BLaER1 (cell line): Measurements from ENCODE around the gene CFAP100.

Experiments
- H3K27ac ChIP-seq: shearing (Covaris generic); formaldehyde crosslinking; 2 replicates; pipeline ENCODE4 v1.8.1; 2022
- H3K27me3 ChIP-seq: shearing (Covaris generic); formaldehyde crosslinking; 2 replicates; pipeline ENCODE4 v1.8.1; 2022
- H3K36me3 ChIP-seq: shearing (Covaris generic); formaldehyde crosslinking; 2 replicates; pipeline ENCODE4 v1.8.1; 2022
- H3K4me1 ChIP-seq: shearing (Covaris generic); formaldehyde crosslinking; 2 replicates; pipeline ENCODE4 v1.8.1; 2022
- H3K4me2 ChIP-seq: shearing (Covaris generic); formaldehyde crosslinking; 2 replicates; pipeline ENCODE4 v1.8.1; 2022
- H3K4me3 ChIP-seq: shearing (Covaris generic); formaldehyde crosslinking; 2 replicates; pipeline ENCODE4 v1.8.1; 2022
- H3K9ac ChIP-seq: shearing (Covaris generic); formaldehyde crosslinking; 2 replicates; pipeline ENCODE4 v1.8.1; 2022
- H3K9me3 ChIP-seq: shearing (Covaris generic); formaldehyde crosslinking; 2 replicates; pipeline ENCODE4 v1.8.1; 2022
- H4K20me1 ChIP-seq: shearing (Covaris generic); formaldehyde crosslinking; 2 replicates; pipeline ENCODE4 v1.8.1; 2022
- Cebpa-rat ChIP-seq: shearing (Covaris generic); IDR thresholded peaks from 2 replicates; pipeline ENCODE4 v1.8.1; 2022

CFAP100 gene

DNA sequence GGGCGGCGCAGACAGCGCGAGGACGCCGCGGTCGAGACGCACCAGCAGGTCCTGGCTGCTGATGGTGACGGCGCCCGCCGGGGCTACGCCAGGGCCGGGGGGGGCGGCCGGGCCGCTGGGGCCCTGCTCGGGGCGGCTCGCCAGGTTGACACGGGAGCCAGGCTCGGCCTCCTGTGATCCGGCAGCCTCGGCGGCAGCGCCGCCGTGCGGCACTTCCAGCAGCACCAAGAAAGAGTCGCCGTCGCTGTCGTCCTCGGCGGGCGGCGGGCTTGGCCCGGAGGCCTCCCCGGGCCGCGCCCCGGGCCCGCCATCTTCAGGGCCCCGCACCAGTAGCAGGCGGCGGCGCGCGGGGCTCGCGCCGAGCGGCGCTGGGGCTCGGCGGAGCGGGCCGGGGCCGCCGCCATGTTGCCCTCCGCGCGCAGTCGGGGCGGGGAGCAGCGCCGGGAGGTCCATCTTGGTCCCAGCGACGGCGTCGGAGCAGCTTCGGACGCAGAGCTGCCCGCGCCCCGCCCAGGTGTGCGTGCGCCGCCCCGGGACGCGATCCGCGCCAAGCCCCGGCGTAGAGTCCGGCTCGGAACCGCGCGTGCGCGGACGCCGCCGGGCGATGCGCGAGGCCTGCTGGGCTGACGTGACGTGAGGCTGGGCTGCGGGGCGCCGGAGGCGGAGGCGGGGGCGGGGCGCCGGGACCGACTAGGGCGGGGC is 80.9 kb downstream of the CFAP100 start, which contains the start of gene ZXDC:
Gene ZXDC (minus strand): TSS at position 479 of the 702 bp plus-strand sequence. CDS start 26 bp downstream, at position 453.
- Histone ChIP-seq H3K27me3 (no peaks in the 10 kb centered on the region), H3K27ac (peak within 1 kb of the TSS; percentile 97), H3K4me1 (peaks cover 43% of the 10 kb centered on the region), H4K20me1 (peaks cover 49% of the 10 kb centered on the region), H3K4me3 (peak within 1 kb of the TSS; percentile 89), H3K36me3 (peaks cover 21% of the 10 kb centered on the region), H3K9ac (peak within 1 kb of the TSS; percentile 95), H3K4me2 (peak within 1 kb of the TSS; percentile 99), H3K9me3 (no peaks in the 10 kb centered on the region)
- TF ChIP-seq Cebpa-rat = no peak

DNA sequence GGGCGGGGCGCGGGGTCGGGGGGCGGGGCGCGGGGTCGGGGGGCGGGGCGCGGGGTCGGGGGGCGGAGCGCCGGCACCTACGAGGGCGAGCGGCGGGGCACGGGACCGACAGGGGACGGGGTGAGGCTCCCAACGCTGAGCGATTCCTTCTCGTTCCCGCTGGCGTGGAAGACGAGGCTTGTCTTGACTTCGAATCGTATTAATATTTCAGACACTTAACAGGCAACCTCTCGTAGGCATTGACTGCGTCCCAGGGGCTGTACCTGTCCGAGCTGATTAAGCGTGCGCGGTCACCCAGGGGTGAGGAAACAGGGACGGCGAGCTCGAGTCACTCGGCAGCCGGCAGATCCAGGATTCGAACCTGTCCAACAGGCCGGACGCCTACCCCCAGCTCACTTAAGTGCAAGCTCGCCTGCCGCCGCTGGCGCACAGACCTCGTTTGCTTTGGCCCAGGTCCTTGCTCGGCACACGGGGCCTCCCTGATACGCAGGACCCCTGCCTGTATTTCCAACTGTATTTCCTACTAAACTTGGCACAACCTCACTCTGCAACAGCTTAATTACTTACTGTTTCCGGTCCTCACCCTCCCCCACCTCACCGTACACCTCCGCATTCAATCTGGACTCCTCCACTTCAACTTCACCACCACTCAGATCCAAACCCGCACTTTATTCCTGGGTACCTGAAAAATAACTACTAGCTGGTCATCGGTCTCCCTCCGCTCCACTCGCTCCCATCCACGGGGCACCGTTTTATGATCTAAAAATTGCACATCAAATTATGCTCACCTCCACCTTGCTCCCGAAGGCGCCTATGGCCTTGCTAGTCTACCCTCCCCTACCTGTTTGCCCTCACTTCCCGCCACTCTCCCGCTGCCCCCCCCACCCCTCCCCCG is 81.7 kb downstream of the CFAP100 start:
- peaks cover 12% of the 10 kb centered on the region for H3K36me3 ChIP-seq
- H4K20me1 ChIP-seq = peaks cover 41% of the 10 kb centered on the region
- peak overlapping the region; percentile 92 for H3K4me2 ChIP-seq
- no peak overlapping the region for H3K27ac ChIP-seq
- H3K4me1 ChIP-seq = peaks cover 43% of the 10 kb centered on the region
- H3K9ac ChIP-seq = peak overlapping the region; percentile 67
- H3K27me3 ChIP-seq = no peaks in the 10 kb centered on the region
- H3K9me3 ChIP-seq = no peaks in the 10 kb centered on the region
- TF ChIP-seq Cebpa-rat = no peak
- H3K4me3 ChIP-seq = peak overlapping the region; percentile 68

DNA sequence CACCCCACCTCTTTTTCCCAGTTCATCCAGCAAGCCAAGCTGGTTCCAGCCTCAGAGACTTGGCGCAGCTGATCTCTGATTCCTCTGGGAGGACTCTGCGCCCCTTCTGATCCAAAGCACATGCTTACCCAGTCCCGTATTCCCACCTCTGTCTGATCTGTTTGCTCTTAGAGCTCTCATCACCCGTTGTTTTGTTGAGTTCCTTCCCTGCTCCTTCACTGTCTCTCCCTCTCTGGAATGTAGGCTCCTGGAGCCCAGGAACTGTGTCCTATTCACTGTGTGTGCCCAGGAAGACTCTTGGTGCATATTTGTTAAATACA is 82.3 kb downstream of the CFAP100 start:
- H3K9ac ChIP-seq = no peak overlapping the region
- H3K4me3 ChIP-seq = no peak overlapping the region
- peaks cover 7% of the 10 kb centered on the region for H3K36me3 ChIP-seq
- TF ChIP-seq Cebpa-rat = no peak
- peaks cover 40% of the 10 kb centered on the region for H3K4me1 ChIP-seq
- peaks cover 35% of the 10 kb centered on the region for H4K20me1 ChIP-seq
- no peak overlapping the region for H3K4me2 ChIP-seq
- H3K27me3 ChIP-seq = no peaks in the 10 kb centered on the region
- no peak overlapping the region for H3K27ac ChIP-seq
- H3K9me3 ChIP-seq = no peaks in the 10 kb centered on the region

DNA sequence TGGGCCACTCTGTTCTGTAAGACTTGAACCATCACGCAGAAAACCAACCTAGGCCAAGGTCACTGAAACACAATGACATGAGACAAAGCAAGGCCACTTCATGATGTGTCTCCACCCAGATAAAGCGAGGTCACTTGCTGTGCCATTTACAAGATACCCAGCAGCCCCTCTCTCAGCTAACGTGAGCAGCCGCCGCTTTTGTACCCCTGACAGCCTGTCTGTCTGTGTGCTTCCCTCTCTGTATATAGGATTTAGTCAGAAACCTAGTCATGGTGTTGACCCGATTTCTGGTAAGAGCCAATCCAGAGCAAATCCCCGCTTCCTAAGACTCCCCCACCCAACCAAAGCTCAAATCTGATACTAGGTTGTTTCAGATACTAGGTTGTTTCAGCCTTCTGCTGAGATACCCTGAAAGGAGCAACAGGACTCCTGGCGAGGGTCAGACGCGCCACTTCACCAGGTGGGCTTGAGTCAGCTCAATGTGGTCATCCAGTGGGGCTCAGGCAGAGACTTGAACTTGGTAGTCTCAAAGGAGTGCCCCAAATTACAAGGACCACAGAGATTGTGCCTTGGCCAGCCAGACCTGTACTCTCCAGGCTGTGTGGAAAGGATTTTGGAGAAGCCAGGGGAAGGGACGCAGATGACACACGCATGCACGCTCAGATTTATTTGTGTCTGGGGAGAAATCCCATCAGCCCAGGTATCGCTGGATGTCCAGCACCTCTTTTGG is 84.0 kb downstream of the CFAP100 start:
- no peak overlapping the region for H3K9ac ChIP-seq
- H3K4me1 ChIP-seq = peaks cover 22% of the 10 kb centered on the region
- no peak overlapping the region for H3K27ac ChIP-seq
- H3K36me3 ChIP-seq = no peaks in the 10 kb centered on the region
- TF ChIP-seq Cebpa-rat = no peak
- H3K9me3 ChIP-seq = no peaks in the 10 kb centered on the region
- peaks cover 17% of the 10 kb centered on the region for H4K20me1 ChIP-seq
- no peaks in the 10 kb centered on the region for H3K27me3 ChIP-seq
- H3K4me2 ChIP-seq = no peak overlapping the region
- H3K4me3 ChIP-seq = no peak overlapping the region

DNA sequence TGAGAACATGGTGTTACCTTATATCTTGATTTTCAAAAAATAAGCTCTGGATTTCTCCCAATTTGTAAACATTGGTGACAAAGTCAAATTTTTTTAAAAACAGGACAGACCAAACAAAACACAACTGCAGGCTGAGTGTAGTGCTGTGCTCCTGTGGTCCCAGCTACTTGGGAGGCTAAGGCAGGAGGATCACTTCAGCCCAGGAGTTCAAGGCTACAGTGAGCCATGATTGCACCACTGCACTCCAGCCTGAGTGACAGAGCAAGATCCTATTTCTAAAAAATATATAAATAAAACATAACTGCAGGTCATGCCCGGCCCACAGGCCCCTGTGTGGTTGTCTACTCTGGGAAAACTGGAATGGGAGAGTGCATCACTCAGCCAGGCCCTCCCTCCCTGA is 84.9 kb downstream of the CFAP100 start:
- Histone ChIP-seq H3K9me3 (no peaks in the 10 kb centered on the region), H3K4me2 (peak overlapping the region; percentile 31; the same call in 1 of the 2 replicates)
- no peak for TF ChIP-seq Cebpa-rat

DNA sequence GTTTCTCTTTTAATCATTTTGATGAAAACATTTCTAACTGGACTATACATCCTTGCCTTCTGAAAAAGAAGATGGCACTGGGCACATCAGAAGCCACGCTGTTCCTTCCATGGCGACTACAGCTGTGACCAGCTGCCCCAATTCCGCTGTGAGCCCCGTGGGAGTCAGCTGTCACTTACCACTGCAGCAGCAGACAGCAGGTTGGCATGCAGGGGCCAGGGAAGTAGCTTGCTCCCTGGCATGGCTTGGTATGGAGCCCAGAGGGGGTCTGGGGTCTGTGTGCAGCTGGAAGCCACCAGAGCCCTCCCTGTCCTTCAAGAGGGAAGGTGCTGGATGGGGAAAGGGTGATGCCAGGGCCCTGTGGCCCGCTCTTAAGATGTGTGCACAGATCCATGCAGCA is 85.5 kb downstream of the CFAP100 start:
- TF ChIP-seq Cebpa-rat = no peak
- no peak overlapping the region for H3K27ac ChIP-seq
- H3K4me2 ChIP-seq = peak overlapping the region; percentile 31
- H4K20me1 ChIP-seq = peaks cover 3% of the 10 kb centered on the region
- H3K4me1 ChIP-seq = peaks cover 12% of the 10 kb centered on the region
- H3K27me3 ChIP-seq = no peaks in the 10 kb centered on the region
- no peaks in the 10 kb centered on the region for H3K36me3 ChIP-seq
- H3K9me3 ChIP-seq = no peaks in the 10 kb centered on the region
- no peak overlapping the region for H3K9ac ChIP-seq
- no peak overlapping the region for H3K4me3 ChIP-seq

More for the DNA sequence above, 84.9 kb downstream of the CFAP100 start:
- no peak overlapping the region for H3K27ac ChIP-seq
- H3K4me1 ChIP-seq = peaks cover 13% of the 10 kb centered on the region
- H3K4me3 ChIP-seq = no peak overlapping the region
- peaks cover 9% of the 10 kb centered on the region for H4K20me1 ChIP-seq
- H3K36me3 ChIP-seq = no peaks in the 10 kb centered on the region
- H3K9ac ChIP-seq = no peak overlapping the region
- H3K27me3 ChIP-seq = no peaks in the 10 kb centered on the region

DNA sequence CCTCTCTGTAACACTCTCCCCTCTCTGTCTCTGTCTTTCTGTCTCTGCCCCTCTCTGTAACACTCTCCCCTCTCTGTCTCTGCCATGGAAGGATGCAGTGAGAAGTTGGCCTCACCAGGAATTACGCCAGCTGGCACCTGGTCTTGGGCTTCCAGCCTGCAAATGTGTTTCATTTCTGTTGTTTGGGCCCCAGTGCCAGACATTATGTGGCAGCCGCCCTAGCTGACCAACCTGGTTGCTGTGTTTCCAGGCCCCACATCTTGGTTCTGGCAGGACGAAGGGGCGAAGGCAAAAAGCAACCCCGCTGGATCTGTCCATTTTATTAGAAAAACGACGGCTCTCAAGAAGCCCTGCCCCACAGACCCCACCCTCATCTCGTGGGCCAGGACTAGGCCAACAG is 86.2 kb downstream of the CFAP100 start:
- H3K27ac ChIP-seq = no peak overlapping the region
- H3K36me3 ChIP-seq = no peaks in the 10 kb centered on the region
- H3K27me3 ChIP-seq = no peaks in the 10 kb centered on the region
- H3K4me3 ChIP-seq = no peak overlapping the region
- no peak overlapping the region for H3K9ac ChIP-seq
- H3K4me2 ChIP-seq = no peak overlapping the region
- H3K9me3 ChIP-seq = no peaks in the 10 kb centered on the region
- H4K20me1 ChIP-seq = no peaks in the 10 kb centered on the region
- TF ChIP-seq Cebpa-rat = no peak
- H3K4me1 ChIP-seq = peaks cover 16% of the 10 kb centered on the region

DNA sequence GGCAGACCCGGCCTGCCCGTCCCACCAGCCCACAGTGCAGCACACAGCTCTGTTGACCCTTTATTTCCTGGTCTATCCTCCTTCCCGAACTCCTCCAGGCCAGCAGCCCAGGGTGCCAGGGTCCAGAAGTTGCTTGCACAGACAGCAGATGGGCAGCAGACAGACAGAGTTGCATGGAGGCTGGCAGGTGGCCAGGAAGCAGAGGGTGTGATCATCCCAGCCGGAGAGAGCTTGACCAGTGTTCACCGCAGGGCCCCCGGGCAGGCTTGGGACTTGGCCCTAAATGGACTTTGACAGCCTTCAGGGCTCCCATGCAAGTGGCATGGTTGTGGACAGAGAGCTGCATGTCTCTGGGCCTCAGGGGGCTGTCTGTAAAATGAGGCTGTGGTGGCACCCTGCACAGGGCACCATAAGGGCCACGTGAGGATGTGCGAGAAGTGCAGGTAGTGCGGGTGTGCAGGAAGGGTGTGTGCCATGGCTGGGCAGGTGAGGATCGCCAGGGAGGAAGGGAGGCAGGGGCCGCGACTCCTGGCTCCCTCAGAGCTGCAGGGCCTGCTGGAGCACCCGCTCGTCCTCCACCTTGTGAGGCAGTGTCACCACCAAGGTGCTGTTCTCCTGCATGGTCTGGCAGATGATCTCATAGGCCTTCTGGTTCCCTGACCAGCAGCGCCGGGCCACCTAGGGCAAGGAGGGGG is 87.2 kb downstream of the CFAP100 start:
- Histone ChIP-seq H4K20me1 (no peaks in the 10 kb centered on the region), H3K27me3 (no peaks in the 10 kb centered on the region), H3K4me1 (peaks cover 22% of the 10 kb centered on the region), H3K4me2 (no peak overlapping the region), H3K36me3 (no peaks in the 10 kb centered on the region), H3K9me3 (no peaks in the 10 kb centered on the region), H3K4me3 (no peak overlapping the region), H3K27ac (no peak overlapping the region), H3K9ac (no peak overlapping the region)
- TF ChIP-seq Cebpa-rat = no peak

DNA sequence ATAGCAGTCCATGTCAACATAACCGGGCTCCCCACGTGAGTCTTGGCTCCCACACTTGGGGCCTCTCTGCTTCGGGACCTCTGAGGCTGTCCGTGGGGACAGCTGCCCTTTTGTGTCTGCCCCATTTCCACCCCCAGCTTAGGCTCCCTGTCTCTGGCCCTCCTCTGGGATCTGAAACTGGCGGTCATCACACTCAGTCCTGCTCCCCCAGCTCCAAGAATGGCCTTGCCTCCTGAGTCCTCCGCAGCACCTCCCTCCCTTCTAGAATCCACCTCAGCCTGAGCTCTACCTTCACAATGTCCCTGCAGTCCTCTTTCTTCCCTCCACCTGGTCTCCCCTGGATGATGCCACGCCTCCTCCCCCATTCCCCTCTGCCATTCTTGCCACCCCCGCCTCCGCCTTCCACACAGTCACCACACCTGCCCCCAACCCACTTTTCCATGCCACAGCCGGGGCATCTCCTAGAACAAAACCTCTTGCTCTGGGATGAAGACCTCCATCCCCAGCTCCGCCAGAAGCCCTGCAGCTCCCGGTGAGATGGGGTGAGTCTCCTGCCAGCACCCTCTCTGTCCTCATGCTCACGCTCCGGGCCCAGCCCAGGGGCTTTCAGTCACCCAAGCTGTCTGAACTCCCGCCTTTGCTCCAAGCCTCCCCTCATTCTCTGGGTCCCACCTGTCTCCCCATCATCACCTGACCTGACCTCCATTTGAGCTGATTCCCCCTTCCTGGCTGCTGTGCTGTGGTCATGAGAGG is 88.0 kb downstream of the CFAP100 start:
- H3K4me1 ChIP-seq = peaks cover 30% of the 10 kb centered on the region
- no peaks in the 10 kb centered on the region for H3K27me3 ChIP-seq
- H3K27ac ChIP-seq = no peak overlapping the region
- H3K4me2 ChIP-seq = no peak overlapping the region
- H3K9ac ChIP-seq = no peak overlapping the region
- TF ChIP-seq Cebpa-rat = no peak
- no peaks in the 10 kb centered on the region for H3K9me3 ChIP-seq
- H3K4me3 ChIP-seq = no peak overlapping the region
- H4K20me1 ChIP-seq = no peaks in the 10 kb centered on the region
- no peaks in the 10 kb centered on the region for H3K36me3 ChIP-seq
